ENCODE data around the gene ATG4D.

ATG4D gene

DNA sequence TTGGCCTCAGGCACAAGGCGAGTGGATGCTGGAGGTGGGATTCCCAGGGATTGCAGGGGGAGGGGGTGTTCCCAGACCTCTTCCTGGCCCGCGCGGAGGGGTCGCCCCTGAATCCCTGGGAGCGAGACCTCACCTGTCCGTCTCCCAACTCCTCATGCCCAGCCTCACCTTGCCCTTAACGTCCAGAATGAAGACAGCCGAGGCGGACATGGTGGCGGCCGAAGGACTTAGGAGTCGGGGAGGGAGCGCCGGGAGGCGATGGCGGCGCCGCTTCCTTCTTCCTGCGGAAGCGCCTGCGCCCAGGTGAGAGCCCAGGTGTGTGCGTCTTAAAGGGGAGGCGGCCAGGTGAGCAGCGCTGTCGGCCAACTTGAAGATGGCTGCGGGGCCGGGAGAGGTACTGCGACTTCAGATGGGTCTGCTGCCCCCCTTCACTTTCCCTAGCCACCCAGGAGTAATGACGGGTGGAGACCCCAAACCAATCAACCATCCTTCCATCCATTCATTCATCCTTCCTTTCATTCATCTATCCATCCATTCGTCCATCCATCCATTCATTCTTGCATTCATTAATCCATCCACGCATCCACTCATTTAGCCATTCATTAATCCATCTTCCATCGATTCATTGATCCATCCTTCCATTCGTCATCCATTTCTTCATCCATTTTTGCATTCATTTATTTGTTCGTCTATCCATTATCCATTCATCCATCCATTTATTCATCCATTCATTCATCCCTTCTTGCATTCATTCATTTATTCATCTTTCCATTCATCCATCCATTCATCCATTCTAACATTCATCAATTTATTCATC is 43.5 kb downstream of the ATG4D start, which contains the start of gene AP1M2:
Gene AP1M2, minus strand, starts transcription at position 291 of the 817 bp plus-strand sequence. Its CDS starts 81 bp downstream, at position 210.
- H3F3A ChIP-seq (ENCODE audit: insufficient read depth): no peaks in the 10 kb centered on the region
- no peaks in the 10 kb centered on the region for H3K9me2 ChIP-seq (replicated peaks; ENCODE audit: insufficient read depth, low read length)
- H4K20me1 ChIP-seq (ENCODE audit: low read depth, low read length): no peaks in the 10 kb centered on the region
- no peak within 1 kb of the TSS for H2AFZ ChIP-seq (ENCODE audit: low read depth, low read length, severe bottlenecking)
- no peak within 1 kb of the TSS for H3K9ac ChIP-seq (ENCODE audit: low read length)
- H3K36me3 ChIP-seq (ENCODE audit: low read length): no peaks in the 10 kb centered on the region
- no peaks in the 10 kb centered on the region for H3K9me3 ChIP-seq (ENCODE audit: insufficient read depth, low read length)
- no peaks in the 10 kb centered on the region for H3K79me2 ChIP-seq (ENCODE audit: insufficient read depth, low read length)
- H3K27ac ChIP-seq (ENCODE audit: low read depth, low read length): no peak within 1 kb of the TSS
- no peak within 1 kb of the TSS for H3K4me3 ChIP-seq (ENCODE audit: insufficient read depth, low read length, poor library complexity, severe bottlenecking)
- H3K27me3 ChIP-seq (ENCODE audit: low read length): no peaks in the 10 kb centered on the region
- TF ChIP-seq EZH2phosphoT487 (conservative IDR thresholded peaks at IDR 0.05; ENCODE audit: low read length): no peak
- TF ChIP-seq, protein P1, sequence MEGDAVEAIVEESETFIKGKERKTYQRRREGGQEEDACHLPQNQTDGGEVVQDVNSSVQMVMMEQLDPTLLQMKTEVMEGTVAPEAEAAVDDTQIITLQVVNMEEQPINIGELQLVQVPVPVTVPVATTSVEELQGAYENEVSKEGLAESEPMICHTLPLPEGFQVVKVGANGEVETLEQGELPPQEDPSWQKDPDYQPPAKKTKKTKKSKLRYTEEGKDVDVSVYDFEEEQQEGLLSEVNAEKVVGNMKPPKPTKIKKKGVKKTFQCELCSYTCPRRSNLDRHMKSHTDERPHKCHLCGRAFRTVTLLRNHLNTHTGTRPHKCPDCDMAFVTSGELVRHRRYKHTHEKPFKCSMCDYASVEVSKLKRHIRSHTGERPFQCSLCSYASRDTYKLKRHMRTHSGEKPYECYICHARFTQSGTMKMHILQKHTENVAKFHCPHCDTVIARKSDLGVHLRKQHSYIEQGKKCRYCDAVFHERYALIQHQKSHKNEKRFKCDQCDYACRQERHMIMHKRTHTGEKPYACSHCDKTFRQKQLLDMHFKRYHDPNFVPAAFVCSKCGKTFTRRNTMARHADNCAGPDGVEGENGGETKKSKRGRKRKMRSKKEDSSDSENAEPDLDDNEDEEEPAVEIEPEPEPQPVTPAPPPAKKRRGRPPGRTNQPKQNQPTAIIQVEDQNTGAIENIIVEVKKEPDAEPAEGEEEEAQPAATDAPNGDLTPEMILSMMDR (IDR thresholded peaks at IDR 0.05; ENCODE audit: insufficient read depth, low read length, poor library complexity, severe bottlenecking): no peak
- no peak within 1 kb of the TSS for H3K4me2 ChIP-seq (ENCODE audit: low read depth, low read length, poor library complexity, severe bottlenecking)

DNA sequence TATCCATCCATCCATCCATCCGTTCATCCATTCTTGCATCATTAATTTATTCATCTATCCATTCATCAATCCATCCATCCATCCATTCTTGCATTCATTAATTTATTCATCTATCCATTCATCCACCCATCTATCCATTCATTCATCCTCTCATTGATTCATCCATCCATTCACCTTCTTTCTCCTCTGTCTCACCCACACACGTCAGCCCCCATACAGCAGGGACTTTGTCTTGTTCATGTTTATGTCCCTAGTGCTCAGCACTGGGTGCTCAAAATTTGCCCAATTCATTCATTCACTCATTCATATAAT is 44.1 kb downstream of the ATG4D start:
- Histone ChIP-seq H3K9me3 (ENCODE audit: insufficient read depth, low read length) (no peaks in the 10 kb centered on the region), H3K4me2 (ENCODE audit: low read depth, low read length, poor library complexity, severe bottlenecking) (no peak overlapping the region), H3K9me2 (replicated peaks; ENCODE audit: insufficient read depth, low read length) (no peaks in the 10 kb centered on the region), H3K79me2 (ENCODE audit: insufficient read depth, low read length) (no peaks in the 10 kb centered on the region), H2AFZ (ENCODE audit: low read depth, low read length, severe bottlenecking) (no peak overlapping the region), H3F3A (ENCODE audit: insufficient read depth) (no peaks in the 10 kb centered on the region), H3K4me3 (ENCODE audit: insufficient read depth, low read length, poor library complexity, severe bottlenecking) (no peak overlapping the region), H4K20me1 (ENCODE audit: low read depth, low read length) (no peaks in the 10 kb centered on the region), H3K27me3 (ENCODE audit: low read length) (no peaks in the 10 kb centered on the region), H3K27ac (ENCODE audit: low read depth, low read length) (no peak overlapping the region), H3K36me3 (ENCODE audit: low read length) (no peaks in the 10 kb centered on the region), H3K9ac (ENCODE audit: low read length) (no peak overlapping the region)
- no peak for TF ChIP-seq EZH2phosphoT487 (conservative IDR thresholded peaks at IDR 0.05; ENCODE audit: low read length)
- TF ChIP-seq, protein P1 (IDR thresholded peaks at IDR 0.05; ENCODE audit: insufficient read depth, low read length, poor library complexity, severe bottlenecking): no peak

DNA sequence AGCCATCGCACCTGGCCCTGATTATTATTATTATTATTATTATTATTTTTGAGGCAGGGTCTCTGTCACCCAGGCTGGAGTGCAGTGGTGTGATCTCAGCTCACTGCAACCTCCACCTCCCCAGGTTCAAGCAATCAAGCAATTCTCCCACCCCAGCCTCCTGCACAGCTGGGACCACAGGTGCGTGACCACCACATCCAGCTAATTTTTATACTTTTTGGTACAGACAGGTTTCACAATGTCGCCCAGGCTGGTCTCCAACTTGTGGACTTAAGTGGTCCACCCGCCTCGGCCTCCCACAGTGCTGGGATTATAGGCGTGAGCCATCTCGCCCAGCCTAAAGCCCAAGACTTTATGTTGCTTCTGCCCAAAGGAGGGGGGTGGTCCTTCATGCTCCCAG is 49.4 kb downstream of the ATG4D start:
- Histone ChIP-seq H2AFZ (ENCODE audit: low read depth, low read length, severe bottlenecking) (no peak overlapping the region), H4K20me1 (ENCODE audit: low read depth, low read length) (no peaks in the 10 kb centered on the region)
- TF ChIP-seq, protein P1 (IDR thresholded peaks at IDR 0.05; ENCODE audit: insufficient read depth, low read length, poor library complexity, severe bottlenecking): no peak
- TF ChIP-seq EZH2phosphoT487 (conservative IDR thresholded peaks at IDR 0.05; ENCODE audit: low read length): no peak

More for the DNA sequence above, 49.4 kb downstream of the ATG4D start:
- no peaks in the 10 kb centered on the region for H3K9me2 ChIP-seq (replicated peaks; ENCODE audit: insufficient read depth, low read length)
- H3K9ac ChIP-seq (ENCODE audit: low read length): no peak overlapping the region
- no peak overlapping the region for H3K4me2 ChIP-seq (ENCODE audit: low read depth, low read length, poor library complexity, severe bottlenecking)
- no peaks in the 10 kb centered on the region for H3F3A ChIP-seq (ENCODE audit: insufficient read depth)
- H3K79me2 ChIP-seq (ENCODE audit: insufficient read depth, low read length): no peaks in the 10 kb centered on the region
- H3K9me3 ChIP-seq (ENCODE audit: insufficient read depth, low read length): no peaks in the 10 kb centered on the region
- no peaks in the 10 kb centered on the region for H3K36me3 ChIP-seq (ENCODE audit: low read length)
- no peak overlapping the region for H3K27ac ChIP-seq (ENCODE audit: low read depth, low read length)
- H3K27me3 ChIP-seq (ENCODE audit: low read length): no peaks in the 10 kb centered on the region
- H3K4me3 ChIP-seq (ENCODE audit: insufficient read depth, low read length, poor library complexity, severe bottlenecking): no peak overlapping the region
